Stimulated activated CD4-positive, alpha-beta T cell treated with anti-CD3 and anti-CD28 coated beads, TNF-alpha, amount 100 ng/mL, for 1 hour (primary cell): ENCODE measurements around the gene NAV3.

Experiments used
- DNase-seq, 3 donors: peaks; one replicate each; pipeline ENCODE4 v3.0.0-alpha.2; 2020; ENCODE audit warnings: low read depth in 3 of 3, low spot score in 1 of 3

The NAV3 gene

GRCh38 chr12:77845831-77846230 is 15.1 kb downstream of the NAV3 start:
- no peak for DNase-seq

- no peak for DNase-seq
Measured at GRCh38 chr12:77847060-77847541, 16.4 kb downstream of the NAV3 start.

GRCh38 chr12:77847680-77848431 is 17.2 kb downstream of the NAV3 start:
- DNase-seq: no peak

- DNase-seq: no peak
Measured at GRCh38 chr12:77850129-77850528, 19.4 kb downstream of the NAV3 start.

GRCh38 chr12:77850698-77851097 is 20.0 kb downstream of the NAV3 start:
- no peak for DNase-seq

- DNase-seq: no peak
Measured at GRCh38 chr12:77855548-77855947, 24.9 kb downstream of the NAV3 start.

- DNase-seq: no peak
Measured at GRCh38 chr12:77861317-77861716, 30.6 kb downstream of the NAV3 start.

- DNase-seq: no peak
Measured at GRCh38 chr12:77865178-77865577, 34.5 kb downstream of the NAV3 start.

GRCh38 chr12:77878901-77879300 is 48.2 kb downstream of the NAV3 start:
- DNase-seq: no peak

GRCh38 chr12:77882709-77883108 is 52.0 kb downstream of the NAV3 start:
- DNase-seq: no peak

GRCh38 chr12:77888611-77889010 is 57.9 kb downstream of the NAV3 start:
- no peak for DNase-seq

GRCh38 chr12:77891518-77892147 is 60.9 kb downstream of the NAV3 start:
- DNase-seq: no peak

- DNase-seq: no peak
Measured at GRCh38 chr12:77893918-77894317, 63.2 kb downstream of the NAV3 start.

GRCh38 chr12:77894556-77894955 is 63.9 kb downstream of the NAV3 start:
- no peak for DNase-seq

GRCh38 chr12:77895699-77896098 is 65.0 kb downstream of the NAV3 start:
- DNase-seq: no peak

- no peak for DNase-seq
Measured at GRCh38 chr12:77907936-77908335, 77.2 kb downstream of the NAV3 start.

- no peak for DNase-seq
Measured at GRCh38 chr12:77914081-77914488, 83.4 kb downstream of the NAV3 start.

GRCh38 chr12:77915071-77915600 is 84.4 kb downstream of the NAV3 start:
- no peak for DNase-seq

GRCh38 chr12:77916276-77916675 is 85.6 kb downstream of the NAV3 start:
- DNase-seq: no peak

- DNase-seq: no peak
Measured at GRCh38 chr12:77918046-77918445, 87.4 kb downstream of the NAV3 start.

GRCh38 chr12:77919450-77919849 is 88.8 kb downstream of the NAV3 start:
- DNase-seq: no peak

GRCh38 chr12:77923882-77924281 is 93.2 kb downstream of the NAV3 start:
- DNase-seq: no peak
